Stimulated activated CD8-positive, alpha-beta memory T cell treated with anti-CD3 and anti-CD28 coated beads, Interleukin-4, amount 100 ng/mL, for 24 hours (primary cell): ENCODE measurements around the gene KIAA0319L.

ENCODE experiments used
- DNase-seq: peaks from one replicate; pipeline ENCODE4 v3.0.0-alpha.2; 2020; ENCODE audit warnings: low read depth

KIAA0319L gene

DNA sequence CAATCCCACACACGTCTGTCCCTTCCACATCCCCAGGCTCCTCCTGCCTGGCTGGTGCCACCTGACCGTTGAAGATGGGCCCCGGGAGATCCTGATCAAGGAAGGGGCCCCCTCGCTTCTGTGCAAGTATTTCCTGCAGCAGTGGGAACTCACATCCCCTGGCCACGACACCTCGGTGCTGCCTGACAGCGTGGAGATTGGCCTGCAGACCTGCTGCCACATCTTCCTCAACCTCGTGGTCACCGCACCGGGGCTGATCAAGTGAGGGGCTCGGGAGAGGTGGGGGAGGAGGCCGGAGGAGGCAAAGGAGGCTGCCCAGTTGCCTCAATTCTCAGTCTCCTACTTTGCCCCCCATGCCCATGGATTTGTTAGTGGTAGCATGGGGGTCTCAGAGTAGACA, 6.0 kb upstream of the KIAA0319L start:
- DNase-seq, result no peak

DNA sequence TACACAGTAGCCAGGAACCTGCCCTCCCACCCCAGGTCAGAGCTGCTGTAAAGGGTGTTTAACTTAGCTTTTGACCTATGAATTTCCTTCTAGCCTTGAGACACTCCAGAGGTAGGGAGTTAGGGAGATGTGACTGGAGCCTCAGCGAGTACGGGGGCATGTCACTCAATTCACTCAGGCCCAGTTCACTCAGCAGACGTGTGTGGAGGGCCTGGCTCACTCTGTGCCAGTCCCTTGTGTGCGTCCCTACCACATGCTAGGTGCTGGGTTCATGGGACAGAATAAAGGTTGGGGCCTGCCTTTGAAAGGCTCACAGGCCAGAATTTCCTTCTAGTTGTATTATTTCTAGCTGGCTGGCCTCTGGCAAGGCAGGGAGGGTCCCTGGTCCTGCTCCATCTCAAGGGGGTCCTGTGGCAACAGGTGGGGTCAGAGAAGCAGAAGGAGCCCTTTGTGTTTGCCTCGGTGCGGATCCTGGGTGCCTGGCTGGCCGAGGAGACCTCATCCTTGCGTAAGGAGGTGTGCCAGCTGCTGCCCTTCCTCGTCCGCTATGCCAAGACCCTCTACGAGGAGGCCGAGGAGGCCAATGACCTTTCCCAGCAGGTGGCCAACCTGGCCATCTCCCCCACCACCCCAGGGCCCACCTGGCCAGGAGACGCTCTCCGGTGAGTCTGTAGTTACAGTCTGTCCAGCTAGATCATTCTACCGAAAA, 4.9 kb upstream of the KIAA0319L start:
- no peak for DNase-seq

DNA sequence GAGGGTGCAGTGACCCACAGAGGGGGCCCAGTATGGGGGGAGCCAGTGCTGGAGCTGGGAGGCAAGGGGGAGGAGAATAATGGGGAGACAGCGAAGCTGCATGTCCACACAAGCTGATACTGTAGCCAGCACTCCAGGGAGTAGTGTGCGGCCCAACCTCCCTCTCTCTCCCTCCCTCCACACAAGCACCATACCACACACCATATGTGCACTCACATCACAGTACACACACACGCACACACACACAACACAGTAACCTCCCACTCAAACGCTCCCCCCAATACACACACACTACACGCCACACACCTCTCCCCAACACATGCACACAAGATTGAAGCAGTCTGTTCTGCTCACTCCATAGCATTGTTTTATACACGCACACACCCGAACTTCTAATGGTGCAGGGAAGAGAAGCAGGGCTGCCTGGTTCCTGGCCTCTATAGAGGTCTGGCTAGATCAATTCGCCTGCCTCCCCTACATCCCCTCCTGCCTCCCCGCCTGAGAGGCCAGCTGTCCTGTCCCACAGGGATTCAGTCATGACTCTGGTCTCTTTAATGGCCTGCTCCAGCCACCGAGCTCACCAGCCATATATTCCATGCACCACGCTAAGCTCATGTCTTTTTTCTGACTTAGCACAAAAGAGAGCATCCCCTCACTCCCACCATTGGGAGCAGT, 4.2 kb upstream of the KIAA0319L start:
- DNase-seq, result no peak

DNA sequence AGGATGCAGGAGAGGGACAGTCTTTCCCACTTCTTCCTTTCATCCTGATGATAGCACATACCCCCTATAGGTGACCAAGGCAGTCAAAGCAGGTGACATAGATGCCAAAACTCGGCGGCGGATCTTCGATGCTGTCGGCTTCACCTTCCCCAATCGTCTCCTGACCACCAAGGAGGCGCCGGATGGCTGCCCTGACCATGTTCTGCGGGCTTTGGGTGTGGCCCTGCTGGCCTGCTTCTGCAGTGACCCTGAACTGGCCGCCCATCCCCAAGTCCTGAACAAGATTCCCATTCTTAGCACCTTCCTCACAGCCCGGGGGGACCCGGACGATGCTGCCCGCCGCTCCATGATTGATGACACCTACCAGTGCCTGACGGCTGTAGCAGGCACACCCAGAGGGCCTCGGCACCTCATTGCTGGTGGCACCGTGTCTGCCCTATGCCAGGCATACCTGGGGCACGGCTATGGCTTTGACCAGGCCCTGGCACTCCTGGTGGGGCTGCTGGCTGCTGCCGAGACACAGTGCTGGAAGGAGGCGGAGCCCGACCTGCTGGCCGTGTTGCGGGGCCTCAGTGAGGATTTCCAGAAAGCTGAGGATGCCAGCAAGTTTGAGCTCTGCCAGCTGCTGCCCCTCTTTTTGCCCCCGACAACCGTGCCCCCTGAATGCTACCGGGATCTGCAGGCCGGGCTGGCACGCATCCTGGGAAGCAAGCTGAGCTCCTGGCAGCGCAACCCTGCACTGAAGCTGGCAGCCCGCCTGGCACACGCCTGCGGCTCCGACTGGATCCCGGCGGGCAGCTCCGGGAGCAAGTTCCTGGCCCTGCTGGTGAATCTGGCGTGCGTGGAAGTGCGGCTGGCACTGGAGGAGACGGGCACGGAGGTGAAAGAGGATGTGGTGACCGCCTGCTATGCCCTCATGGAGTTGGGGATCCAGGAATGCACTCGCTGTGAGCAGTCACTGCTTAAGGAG, 3.3 kb upstream of the KIAA0319L start:
- no peak for DNase-seq

DNA sequence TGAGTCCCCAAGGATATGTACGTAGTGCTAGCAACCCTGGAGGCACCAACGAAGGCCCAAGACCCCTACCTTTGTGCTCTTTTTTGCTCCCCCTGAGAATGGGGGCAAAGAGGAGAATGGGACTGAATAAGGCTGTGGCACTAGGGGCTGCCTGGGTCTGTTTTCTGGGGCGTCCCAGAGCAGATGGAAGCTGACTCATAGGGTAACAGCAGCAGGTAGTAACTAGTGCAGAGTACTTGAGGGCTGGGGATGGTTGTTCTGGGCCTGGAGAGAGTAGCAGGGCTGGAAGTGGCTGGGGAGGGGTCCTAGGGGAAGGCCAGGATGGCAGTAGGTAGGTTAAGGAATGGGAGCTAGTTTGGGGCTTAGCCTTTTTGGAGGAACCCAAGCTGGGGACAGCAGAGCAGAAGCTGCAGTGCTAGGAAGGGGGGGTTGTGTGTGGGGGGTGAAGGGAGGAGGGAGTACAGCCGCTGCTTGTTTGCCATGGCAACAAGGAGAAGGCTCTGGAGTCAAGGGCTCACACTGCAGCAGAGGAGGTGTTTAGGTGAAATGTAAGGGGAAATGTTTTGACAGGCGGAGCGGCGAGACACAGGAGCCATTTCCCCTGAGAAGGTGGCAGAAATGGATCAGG, 2.2 kb upstream of the KIAA0319L start:
- DNase-seq, result no peak

DNA sequence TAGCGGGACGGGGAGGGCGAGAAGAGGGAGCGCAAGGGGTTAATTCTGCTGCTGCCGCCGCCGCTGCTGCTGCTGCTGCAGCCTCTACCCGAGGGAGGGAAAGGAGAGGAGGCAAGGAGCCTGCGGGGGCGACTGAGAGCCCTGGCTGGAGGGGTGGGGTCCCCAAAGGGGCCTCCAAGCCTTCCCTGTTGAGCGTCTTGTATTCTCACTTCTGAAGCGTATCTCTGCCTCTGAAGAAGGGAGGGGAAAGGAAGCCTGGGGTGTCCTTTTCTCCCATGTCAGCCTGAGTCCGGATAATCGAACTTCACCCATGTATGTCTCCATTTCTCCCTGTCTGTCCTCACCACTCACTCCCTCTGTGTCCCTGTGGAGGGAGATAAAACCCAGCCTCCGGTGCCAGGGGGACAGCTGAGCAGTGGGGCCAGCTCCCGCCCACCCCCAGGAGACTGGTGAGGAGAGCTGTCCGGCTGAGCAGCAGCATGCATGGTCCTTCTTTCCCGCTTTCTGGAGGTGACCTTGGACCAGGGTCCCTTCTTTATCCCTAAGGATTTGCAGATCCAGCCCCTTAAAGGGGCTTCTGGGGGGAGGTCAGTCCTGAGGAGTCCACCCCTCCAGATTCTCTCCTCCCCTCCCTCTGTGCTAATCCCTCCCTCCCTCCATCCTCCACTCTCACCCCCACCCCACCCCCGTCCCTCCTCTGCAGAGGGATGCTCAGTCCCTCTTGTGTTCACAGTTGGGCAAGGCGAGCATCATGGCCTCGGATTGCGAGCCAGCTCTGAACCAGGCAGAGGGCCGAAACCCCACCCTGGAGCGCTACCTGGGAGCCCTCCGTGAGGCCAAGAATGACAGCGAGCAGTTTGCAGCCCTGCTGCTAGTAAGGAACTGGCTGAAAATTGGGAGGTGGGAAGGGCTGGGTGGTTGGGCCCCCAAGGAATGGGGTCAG, 1.4 kb upstream of the KIAA0319L start:
- no peak for DNase-seq

DNA sequence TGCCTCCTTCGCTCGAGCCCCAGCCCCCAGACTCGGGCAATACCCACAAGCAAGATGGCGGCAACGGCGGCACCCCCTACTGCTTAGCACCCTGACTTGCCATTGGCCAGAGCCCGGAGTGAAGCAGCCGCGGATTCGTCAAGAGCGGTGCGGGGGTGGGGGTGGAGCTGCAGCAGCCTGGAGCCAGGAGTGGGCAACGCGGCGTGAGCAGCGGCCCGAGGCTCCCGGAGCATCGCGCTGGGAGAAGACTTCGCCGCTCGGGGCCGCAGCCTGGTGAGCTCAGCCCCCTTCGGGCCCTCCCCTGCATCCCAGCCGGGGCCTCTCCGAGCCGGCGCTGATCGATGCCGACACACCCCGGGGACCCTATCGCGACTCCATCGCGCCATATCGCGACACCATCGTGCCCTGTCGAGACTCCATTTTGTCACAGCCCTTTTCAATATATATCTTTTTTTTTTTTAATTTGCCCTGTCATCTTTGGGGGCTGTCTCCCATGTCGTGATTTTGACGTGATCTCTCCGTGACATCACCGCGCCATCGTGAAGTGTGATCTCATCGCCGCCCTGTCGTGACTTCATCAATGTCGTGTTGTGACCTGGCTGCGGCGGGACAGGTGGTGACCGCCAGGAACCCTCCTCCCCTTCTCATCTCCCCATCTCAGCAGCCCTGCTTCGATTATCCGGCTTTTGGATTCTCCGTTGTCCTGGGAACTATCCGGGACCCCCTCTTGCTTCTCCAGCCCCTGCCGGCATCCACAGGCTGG, 589 bp upstream of the KIAA0319L start, which contains the start of gene NCDN:
Gene NCDN (plus strand): TSS at position 189 of the 763 bp plus-strand sequence. CDS start 392 bp downstream, at position 581.
- peak; percentile 95 for DNase-seq

DNA sequence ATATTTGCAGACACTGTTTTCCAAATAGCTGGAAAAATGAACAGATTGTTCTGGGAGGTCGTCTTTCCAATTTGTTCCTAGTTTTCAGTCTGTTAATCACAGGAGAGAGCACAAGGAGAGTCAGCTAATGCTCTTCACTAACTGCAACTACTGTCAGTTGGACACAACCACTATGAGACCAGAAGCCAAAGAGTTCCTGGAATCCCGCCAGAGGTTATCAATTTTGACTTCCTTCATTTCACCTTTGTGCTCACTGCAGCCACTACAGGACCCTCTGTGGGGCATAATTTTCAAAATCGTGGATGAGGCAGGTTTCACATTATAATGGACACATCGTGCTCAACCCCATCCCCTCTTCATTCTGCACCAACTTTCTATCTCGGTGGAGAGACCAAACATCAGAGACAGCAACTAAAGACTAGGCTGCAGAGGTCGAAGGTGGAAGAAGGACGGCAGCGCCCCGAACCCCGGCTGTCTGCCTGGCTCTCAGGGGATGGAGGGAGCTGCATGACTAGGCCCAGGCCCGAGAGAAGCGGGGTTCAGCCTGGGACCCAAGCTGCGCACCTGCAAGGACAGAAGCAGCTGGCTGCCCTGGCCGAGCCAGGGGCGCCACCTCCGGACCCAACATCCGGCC, 602 bp downstream of the KIAA0319L start:
- DNase-seq, result no peak

DNA sequence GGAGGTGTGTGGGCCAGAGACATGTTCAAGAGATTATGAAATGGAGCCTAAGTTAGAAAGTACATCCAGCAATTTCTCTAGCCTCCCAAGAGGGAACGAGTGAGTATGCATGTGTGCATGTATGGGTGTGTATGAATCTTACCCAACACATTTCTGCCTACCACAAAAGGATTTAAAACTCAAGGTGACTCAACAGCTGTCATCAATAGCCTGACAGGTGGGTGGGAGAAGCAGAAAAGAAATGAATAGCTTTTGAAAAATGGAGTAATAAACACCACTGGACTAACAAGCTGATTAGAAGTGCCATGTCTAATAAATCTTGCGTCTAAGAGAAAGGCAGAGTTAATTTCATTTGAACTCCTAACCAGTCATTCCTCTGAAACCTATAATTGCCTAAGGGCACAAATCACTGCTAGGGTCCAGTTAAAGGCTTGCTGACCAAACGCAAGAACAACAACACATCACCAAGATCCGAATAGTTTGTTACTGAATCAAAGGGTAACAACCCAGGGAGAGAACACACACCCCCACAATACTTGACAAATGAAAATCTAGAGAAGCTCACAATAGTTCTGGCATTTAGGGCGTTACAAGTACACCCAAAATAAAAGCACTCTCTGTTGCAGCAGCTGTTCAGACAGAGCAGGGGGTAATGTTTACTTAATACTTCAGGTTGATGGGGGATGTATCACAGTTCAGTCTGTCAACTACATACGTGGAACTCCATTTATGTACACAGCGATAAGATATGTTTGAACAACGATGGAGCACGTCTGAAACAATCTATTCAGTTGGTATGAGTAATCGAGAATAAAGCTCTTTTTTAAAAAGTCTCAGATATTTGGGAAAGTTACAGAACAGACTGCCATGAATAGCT, 1.4 kb downstream of the KIAA0319L start:
- no peak for DNase-seq

DNA sequence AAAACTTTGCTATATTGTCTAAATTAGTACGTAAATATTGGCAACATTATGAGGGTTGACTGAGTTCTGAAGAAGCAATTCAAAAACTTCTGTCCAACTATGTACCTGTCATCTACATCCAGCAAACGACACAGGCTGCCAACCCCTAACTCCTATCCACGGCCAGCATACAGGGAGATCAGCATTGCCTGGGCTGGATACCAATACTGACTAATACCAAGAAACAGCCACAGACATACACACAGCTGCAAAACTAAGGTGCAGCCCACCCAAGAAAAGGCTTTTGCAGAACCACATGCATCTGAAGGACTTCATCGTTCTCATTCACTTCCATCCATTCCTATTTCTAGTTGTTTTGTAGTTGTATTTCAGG, 2.0 kb downstream of the KIAA0319L start:
- DNase-seq, result no peak

DNA sequence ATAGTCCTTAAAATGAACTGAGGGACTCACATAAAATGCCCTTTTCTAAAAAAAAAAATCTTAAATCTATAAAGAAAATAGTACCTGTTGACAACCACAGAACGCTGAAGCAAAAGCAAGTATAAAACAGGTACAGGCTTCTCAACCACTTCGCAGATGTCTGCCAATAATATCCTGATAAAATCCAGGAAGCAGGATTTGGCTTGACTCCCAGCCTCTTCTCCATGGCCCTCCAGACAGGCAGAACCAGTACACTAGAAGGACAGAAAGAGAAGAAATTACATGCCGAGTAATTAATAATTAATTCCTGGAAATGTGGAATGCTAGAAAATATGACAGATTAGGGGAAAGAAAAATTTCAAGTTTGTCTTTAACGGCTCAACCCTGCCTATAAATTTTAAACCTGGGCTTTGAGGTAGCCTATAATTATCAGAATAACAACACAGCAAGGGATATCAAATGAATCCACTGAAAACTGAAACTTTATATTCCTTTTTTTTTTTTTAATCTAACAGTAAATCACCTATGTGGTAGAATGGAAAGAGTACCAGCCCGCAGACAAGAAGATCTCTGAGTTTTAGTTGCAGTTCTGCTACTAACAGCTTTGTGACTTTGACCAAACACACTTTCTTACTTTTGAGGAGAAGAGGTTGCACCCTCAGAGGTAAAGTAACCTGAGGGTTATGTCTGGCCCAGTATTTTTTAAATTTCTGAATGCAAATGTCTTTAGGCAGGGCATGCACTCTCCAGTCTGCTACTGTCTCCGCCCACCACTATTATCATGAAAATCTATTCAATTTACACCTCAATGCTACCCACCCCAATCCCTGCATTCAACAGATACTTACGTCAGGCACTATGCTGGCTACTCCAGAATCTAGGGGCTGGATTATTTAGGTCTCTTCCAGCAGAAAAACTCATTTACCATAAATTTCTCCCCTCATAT, 2.7 kb downstream of the KIAA0319L start:
- DNase-seq, result no peak

DNA sequence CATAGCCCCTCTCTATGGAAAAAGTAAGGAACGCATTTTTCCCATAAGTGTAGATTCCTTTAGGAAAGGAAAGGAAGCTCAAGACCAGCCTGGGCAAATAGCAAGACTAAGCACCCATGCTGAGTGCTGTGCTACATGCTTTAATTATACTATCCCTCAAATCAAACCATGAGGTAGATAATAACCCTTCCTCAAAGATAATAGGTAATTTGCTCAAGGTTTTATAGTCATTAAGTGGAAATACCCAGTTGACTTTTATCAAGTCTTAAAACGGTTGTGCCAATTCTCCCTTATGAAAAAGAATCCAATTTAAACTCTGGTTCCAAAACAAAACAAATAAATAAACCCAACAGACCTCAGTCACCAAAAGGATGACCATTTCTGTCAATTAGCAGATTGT, 3.4 kb downstream of the KIAA0319L start:
- no peak for DNase-seq

DNA sequence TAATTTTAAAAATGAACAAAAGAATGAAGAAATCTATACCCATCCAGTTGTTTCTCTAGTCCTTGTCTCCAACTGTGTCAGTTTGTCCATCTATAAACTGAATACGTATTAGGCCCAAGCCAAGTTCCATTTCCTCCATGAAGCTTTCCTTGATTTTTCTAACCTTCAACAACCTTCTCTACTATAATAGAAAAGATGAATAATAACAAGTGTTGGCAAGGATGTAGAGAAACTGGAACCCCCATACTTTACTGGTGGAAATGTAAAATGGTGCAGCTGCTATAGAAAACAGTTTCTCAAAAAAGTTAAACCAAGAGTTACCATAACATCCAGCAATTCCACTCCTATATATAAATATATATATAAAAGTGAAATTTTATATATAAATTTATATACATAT, 10.6 kb downstream of the KIAA0319L start:
- no peak for DNase-seq

DNA sequence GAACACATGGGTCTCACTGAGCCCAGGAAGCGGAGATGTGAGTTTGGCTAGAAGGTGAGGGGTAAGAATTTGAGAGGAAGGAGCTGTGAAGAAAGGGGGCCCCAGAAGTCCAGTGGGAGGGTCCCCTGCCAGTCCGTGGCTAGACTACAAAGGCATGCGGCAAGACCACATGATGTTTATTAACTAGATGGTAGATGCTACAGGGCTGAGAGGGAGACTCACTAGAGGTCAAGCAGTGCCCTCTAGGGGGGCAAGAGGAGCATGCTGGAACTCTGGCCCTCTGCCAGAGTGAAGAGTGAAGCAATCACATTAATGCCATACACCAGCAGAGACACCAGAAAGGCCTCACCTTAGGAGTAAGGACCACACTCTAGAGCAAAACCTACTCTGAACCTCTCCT, 12.2 kb downstream of the KIAA0319L start:
- peak; percentile 24 for DNase-seq

DNA sequence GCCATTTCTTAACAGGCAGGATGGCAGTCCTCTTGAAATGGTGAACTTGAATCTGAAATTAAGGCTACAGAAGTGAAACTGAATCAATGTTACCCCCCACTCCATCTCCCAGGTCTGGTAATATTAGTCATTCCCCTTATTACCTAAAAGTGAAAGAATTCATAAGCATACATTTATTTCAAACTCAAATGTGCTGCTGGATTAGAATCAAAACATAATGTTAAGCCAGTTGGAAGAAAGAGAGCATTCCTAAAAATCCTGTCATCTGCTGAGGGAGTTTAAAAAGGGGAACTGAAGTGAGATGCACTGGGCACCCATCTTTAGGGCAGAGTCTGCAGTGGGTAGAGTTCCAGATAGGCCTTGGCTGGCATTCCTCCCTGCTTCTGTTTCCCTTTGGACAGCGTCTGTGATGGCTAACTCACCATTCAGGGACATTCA, 17.4 kb downstream of the KIAA0319L start:
- no peak for DNase-seq

DNA sequence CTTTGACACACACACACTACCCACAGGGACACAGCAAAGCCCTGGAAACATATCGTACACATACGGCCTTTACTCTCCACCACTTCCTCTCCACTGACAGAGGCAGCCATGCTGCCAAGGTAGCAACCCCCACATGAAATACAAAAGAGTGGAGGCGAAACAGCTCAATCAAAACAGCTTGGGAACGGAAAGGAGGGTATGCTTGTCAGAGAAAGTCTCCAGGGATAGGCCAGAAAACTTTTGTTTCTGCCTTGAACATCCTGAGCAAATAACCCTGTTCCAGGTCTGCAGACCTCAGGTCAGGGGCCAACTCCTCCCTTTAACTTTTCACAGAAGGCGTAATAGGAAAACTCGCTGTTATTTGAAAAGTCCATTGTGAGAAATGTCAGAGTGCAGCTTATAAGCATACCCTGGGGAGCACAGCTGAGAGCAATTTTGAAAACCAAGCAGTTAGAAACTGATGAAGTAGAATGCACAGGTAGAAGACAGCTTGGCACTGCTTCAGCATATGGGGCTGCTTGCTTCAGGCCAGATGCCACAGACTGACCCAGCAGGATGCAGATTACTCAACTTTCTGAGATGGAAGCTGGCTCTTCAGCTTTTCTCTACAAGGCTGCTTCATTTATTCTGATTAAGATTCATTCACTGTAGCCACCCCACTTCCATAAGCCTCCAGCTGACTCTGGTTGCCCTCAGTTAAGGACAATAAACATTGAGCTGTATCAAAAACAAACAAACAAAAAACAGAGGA, 18.0 kb downstream of the KIAA0319L start:
- no peak for DNase-seq

DNA sequence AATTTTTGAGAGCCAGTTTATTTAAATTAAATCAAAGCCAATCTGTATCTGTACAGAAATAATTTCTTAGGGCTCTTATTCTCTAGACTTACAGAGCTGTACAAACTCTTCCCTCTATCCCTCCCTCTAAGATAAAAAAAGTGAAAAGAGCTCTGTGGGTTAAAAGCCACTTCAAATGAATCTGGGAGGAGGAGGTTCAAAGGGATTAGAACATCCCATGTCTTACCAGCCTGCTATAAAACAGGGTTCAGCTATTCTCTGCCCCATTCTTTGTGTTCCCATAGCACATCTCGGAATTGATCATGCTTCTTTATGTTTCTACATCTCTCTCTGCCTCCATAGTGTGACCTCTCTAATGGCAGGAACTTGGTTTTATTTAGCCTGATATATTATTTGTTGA, 19.4 kb downstream of the KIAA0319L start:
- no peak for DNase-seq
